Measurements from ENCODE around the gene STS.

- no peak for TF ChIP-seq CTCF (IDR thresholded peaks at IDR 0.05)
- no peak for TF ChIP-seq EP300 (IDR thresholded peaks at IDR 0.05)
Measured at GRCh38 chrX:7120878-7121219, 26.7 kb upstream of the STS start.

Measured in upper lobe of left lung (tissue), 4 donors.